HG02798 (cell line): ENCODE results near the gene VAX1.
"Not testable (repeated sequence)": the region's sequence is repeated elsewhere in the genome, so short reads cannot be mapped to it uniquely, and the experiment has no call there.

ENCODE experiments used
- ATAC-seq: cut with Tn5 transposase; IDR thresholded peaks from one replicate; pipeline ENCODE4 v1.9.1; 2021; ENCODE audit warnings: mild to moderate bottlenecking; ENCODE audit not compliant: unreplicated experiment, poor library complexity

The VAX1 gene

GRCh38 chr10:117136391-117136975 is 1.6 kb downstream of the VAX1 start:
- ATAC-seq, result no peak

DNA sequence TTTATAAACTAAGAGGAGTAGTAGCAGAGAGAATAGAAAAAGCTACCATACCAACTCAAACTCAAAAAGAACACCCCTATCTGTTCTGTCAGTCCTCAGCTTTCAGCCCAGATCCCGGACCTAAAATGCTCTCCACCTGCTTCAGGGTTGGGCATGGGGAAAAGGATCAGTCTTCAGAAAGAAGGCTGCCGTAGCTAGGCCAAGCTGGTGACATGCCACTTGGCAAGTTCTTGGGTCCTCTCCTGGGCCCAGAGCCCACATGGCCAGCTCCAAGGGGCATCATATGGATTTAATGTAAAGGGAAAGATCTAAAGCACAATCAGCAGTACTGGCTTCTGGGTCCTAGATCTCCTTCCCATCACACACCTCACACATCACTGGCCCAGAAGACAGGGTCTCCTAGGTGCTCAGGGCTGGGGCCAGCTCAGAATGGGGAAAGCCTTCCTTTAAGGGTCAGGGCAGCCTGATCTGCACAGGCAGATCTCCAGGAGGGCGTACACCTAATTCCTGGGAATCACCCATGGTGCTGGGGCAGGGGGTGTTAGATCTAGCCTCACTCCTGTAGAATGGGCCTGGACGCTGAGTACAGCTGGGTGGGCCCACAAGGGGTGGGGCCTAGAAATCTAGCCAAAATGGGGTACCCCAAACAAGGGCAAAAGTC is 2.5 kb downstream of the VAX1 start:
- ATAC-seq, result no peak

DNA sequence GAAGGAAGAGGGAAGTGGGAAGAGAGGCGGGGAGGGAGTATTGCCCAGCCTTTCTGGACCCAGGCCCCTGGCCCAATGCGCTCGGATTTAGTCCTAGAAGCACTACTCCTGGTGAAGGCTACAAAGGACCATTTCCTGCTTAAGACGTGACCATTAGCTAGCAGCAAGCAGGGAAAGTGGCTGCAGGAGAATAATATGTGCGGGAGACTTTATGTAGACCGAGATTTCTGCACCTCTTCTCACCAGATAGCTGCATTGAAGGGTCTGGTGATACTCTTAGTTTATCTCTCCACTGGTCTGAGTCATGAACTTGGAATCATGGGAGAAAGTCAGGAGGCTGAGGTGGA is 3.1 kb downstream of the VAX1 start:
- ATAC-seq, result no peak

GRCh38 chr10:117134306-117135025 is 3.6 kb downstream of the VAX1 start:
- ATAC-seq, result no peak

DNA sequence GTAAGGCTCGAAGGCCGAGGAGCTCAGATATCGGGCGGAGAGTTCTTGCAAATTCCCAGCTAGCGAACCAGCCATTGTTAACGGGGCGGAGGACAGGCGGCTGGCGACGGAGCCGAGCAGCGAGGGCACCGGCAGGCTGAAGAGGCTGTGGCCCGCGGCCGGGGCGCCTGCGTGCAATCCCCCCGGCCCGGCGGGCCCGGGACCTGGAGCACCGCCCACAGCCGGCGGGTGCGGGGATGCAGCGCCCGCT is 4.1 kb downstream of the VAX1 start:
- no peak for ATAC-seq

- no peak for ATAC-seq
Observed at GRCh38 chr10:117133273-117134055, 4.6 kb downstream of the VAX1 start.

DNA sequence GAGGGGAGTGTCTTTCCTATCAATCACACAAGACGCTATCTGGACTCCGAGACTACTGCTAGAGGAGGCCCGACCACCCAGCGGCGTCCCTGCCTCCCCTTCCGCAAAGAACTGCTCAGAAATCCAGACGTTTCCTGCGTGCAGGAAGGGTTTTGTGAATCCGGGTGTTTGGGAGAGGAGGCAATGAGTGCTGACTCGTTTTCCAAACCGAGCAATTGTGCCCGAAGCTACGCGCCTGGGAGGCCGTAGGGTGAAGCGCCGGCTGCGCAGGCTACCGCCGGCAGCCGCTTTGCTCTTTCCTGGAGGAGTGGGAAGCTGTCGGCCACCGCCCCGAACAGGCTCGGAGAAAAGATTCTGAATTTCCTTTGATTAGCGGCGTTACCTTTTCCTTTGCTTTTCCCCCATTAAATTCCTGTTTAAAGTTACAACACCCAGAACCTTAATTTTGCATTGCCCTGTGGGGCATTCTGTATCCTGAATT is 5.3 kb downstream of the VAX1 start:
- ATAC-seq, result no peak

DNA sequence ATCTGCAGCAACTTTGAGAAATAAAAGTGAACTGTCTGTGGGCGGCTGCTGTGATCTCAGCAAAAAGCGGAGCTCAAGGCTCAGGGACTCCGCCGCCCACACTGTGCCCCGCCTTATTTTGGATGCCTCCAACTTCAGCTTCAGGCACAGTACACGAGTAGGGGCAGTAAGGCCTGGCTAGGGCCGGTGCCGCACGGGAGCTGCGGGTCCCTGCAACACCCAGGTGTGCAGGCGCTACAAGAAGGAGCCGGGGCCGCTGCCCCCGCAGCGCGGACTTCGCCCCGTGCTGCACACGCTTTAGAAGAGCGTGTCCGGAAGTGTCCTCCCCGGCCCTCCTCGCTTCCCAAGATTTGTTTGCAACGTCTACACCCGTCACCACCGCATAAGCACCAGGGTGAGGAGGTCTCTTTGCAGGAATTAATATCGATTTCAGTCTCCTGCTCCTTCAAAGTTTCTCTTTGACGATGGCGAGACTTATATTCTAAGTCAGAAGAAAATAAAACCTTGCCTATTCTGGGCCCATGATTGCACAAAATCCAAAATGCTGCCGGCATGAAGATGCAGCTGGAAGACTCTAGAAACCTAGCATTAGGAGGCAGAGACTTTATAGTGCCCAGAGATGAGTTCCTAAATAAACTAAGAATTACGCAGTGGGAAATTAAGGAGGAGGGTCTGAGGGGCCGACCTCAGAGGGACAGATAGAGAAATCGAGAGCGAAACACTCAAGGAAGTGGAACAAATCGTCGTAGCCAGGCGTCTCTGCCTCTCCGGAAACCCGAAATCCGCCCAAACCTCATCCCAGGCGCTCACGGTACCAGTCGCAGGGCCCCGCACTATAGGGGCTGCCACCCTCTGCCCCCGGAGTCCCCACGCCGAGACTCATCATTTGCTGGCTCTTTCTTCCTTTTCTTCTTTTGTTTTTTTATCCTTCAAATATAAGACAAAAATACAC is 6.4 kb downstream of the VAX1 start:
- no peak for ATAC-seq

- ATAC-seq, result no peak
Observed at GRCh38 chr10:117130862-117131375, 7.2 kb downstream of the VAX1 start.

GRCh38 chr10:117130346-117130745 is 7.7 kb downstream of the VAX1 start:
- ATAC-seq, result no peak

DNA sequence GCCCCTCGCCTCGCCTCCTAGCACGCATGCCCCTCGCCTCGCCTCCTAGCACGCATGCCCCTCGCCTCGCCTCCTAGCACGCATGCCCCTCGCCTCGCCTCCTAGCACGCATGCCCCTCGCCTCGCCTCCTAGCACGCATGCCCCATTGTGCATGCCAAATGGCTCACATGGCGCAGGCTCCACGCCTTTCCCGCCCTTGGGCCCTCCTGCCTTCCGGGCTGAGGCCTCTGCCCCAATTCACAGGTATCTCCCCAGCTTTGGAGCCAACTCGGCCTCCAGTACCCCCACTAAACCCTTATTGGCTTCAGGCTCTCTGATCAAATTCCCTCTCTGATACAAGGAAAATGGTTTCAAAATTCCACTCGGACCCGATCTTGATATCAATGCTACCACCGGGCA is 11.4 kb downstream of the VAX1 start:
- ATAC-seq, result not testable (repeated sequence)

DNA sequence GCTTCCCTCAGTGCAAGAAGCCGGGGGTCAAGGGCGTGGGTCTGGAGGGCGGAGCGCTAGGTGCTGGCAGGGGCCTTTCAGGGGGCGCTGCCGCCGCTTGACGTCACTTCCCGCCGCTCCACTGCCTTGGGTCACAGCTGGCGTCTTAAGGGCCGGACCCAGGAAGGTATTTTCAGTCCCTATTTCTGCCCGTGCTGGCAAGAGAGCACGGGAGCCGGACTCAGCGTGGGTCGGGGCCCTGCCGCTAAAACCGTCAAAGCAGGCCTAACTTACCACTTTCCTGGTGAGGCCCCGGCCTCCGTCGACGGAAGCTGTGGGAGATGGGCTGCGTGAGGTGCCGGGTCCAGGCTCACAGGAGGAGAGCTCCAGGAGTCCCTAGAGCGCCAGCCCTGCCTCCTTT is 12.0 kb downstream of the VAX1 start:
- ATAC-seq, result no peak

- ATAC-seq, result no peak
Observed at GRCh38 chr10:117112220-117112619, 25.9 kb downstream of the VAX1 start.

GRCh38 chr10:117107238-117107637 is 30.8 kb downstream of the VAX1 start:
- no peak for ATAC-seq

DNA sequence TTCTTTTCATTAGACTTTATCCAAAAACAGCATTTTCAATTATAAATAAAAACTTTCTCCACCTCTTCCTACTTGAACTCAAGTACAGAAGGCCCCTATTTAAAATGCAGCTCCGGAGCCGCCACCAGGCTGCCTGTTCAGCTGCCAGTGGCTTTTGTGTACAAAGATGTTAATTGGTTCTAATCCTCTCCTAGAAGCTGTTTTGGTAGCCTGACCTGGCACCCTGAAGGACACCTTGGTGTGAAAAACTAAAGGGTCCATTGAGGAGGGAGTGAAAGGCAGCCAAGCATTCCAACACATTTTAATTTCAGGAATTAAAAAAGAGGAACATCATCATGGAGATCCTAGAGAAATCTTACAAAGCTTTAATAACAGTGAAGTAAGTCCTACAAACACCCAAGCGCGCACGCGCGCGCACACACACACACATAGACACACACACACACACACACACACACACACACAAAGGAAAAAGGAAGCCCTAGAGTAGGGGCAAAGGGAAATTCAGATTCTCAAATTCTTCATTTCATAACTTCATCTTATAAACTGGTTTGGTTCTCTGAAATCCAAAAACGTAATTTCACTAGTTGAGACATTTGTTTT is 41.4 kb downstream of the VAX1 start:
- no peak for ATAC-seq

DNA sequence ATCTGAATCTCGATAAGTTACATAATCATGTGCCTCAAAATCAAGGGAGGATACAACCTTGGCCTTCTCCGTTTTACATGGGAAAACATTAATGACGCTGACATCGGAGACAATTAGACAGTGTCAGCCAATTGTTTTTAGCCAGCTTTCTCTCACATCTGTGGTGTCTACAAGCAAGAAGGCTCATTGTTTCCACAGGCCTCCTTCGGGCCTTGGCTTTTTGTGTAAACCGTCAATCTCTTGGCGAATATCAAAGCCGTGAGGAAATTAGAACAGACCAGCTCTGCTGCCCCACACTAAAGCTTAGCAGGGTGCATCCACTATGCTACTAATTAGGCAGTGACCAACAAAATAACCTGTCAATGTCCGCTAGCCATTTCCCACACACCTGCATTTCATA is 43.2 kb downstream of the VAX1 start:
- ATAC-seq, result no peak

DNA sequence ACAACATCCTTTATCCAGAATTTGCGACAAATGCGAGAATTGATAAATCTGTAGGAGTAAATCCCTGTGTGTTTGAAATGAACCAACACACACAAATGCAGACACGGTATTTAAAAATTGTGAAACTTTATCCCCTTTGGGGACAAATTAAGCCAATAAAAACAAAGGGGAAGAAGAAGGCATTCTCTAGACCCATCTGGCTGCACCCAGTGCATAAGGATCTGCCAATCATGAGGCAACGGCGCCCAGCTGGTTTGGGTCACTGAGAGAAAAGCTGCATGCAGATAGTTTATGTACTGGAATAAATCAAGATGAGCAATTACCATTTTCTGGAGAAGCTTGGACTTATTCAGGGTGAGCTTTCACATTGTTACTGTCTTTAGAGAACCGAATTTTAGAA is 45.7 kb downstream of the VAX1 start:
- no peak for ATAC-seq

DNA sequence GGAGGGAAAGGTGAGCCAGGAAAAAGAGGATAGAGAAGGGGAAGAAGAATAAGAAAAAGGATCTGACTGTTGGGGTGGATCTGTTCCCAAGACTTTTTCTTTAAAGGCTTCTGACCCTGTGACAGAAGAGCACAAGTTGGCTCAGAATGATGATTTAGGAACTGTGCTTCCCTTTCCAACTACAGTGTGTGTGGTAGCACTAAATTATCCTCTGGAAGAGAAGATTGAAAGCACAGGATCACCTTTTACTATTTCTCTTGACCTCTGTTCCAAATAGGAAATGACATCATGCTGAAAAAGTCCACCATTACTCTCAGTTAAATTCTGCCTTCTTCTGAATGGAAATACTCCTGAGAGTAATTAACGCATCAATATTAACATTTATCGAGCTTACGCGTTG is 47.2 kb downstream of the VAX1 start:
- no peak for ATAC-seq

DNA sequence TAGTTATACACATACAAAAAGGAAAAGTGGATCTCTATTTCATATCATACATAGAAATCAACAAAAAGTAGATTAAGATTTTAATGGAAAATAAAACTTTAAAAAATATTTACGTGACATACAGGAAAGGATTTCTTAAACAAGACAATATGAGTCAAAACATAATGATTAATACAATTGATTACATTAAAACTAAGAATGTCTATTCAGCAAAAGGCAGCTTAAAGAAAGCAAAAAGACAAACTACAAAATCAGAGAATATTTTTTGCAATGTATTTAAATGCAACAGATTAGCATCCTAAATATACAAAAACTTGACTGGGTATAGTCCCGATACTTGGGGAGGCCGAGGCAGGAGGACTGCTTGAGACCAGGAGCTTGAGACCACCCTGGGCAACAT is 50.5 kb downstream of the VAX1 start:
- ATAC-seq, result no peak

DNA sequence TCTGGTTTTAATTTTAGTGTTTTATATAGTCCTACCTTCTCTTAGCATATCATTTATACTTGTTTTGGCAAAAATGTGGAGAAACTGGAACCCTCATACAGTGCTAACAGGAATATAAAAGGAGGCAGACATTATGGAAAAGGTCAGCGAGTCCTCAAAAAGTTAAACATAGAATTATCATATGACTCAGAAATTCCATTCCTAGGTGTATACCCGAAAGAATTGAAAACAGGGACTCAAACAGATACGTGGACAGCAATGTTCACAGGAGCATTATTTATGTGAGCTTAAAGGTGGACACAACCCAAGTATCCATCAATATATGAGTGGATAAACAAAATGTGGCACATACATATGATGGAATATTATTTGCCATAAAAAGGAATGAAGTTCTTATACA is 51.5 kb downstream of the VAX1 start:
- ATAC-seq, result no peak
